PC-3 (cell line): ENCODE results near the gene CCPG1.

Experiments used
- CTCF ChIP-seq: fragments of 300-600 bp; sonication (generic); conservative IDR thresholded peaks from 2 replicates; pipeline ENCODE4 v1.5.1; 2017; ENCODE audit warnings: antibody characterized with exemption, low read depth, mild to moderate bottlenecking, low read length
- EZH2 ChIP-seq: fragments of 300-600 bp; sonication (generic); IDR thresholded peaks from one replicate; pipeline ENCODE4 v1.6.1; 2017; ENCODE audit warnings: antibody characterized with exemption, mild to moderate bottlenecking, low read length; ENCODE audit not compliant: unreplicated experiment
- EZH2phosphoT487 ChIP-seq: fragments of 300-600 bp; sonication (generic); IDR thresholded peaks from 2 replicates; pipeline ENCODE4 v1.6.1; 2018; ENCODE audit warnings: mild to moderate bottlenecking, antibody characterized with exemption, low read length, borderline replicate concordance

- TF ChIP-seq CTCF, result no peak
- no peak for TF ChIP-seq EZH2phosphoT487
- TF ChIP-seq EZH2, result no peak
These were observed 49.7 kb downstream of the CCPG1 start for GRCh38 chr15:55358471-55358870.
